H9 (cell line): ENCODE data around the gene TKTL1. TPM values are rescaled to one million over a fixed set of nuclear protein-coding genes. Genes with fewer than 3 reads are reported as not detected.
A peak's percentile ranks its signal among the peaks of the same experiment; 100 is the strongest.

ENCODE experiments used
- DNase-seq: peaks from one replicate; pipeline ENCODE4 v3.0.0-alpha.2; 2017
- H2AFZ ChIP-seq: one replicate; pipeline ENCODE4 v1.6.1; 2013; ENCODE audit warnings: mild to moderate bottlenecking, low read length, control low read depth, moderate library complexity
- H2AK5ac ChIP-seq: 2 replicates; pipeline ENCODE4 v1.6.1; 2013; ENCODE audit warnings: low read length, control low read depth, mixed read lengths; ENCODE audit not compliant: insufficient read length
- H2BK120ac ChIP-seq: one replicate; pipeline ENCODE4 v1.6.1; 2013; ENCODE audit warnings: low read depth, mild to moderate bottlenecking, low read length, control low read depth, inconsistent platforms; ENCODE audit not compliant: poor library complexity, severe bottlenecking
- H2BK12ac ChIP-seq: 2 replicates; pipeline ENCODE4 v1.6.1; 2013; ENCODE audit warnings: low read length, control low read depth, mixed read lengths, low read depth; ENCODE audit not compliant: insufficient read length
- H2BK15ac ChIP-seq: 2 replicates; pipeline ENCODE4 v1.6.1; 2013; ENCODE audit warnings: low read depth, low read length, control low read depth
- H2BK20ac ChIP-seq: one replicate; pipeline ENCODE4 v1.6.1; 2013; ENCODE audit warnings: low read depth, mild to moderate bottlenecking, low read length, control low read depth, inconsistent platforms; ENCODE audit not compliant: poor library complexity, severe bottlenecking
- H2BK5ac ChIP-seq: 2 replicates; pipeline ENCODE4 v1.6.1; 2013; ENCODE audit warnings: low read length, control low read depth, mixed read lengths; ENCODE audit not compliant: insufficient read length
- H3K14ac ChIP-seq: 2 replicates; pipeline ENCODE4 v1.6.1; 2013; ENCODE audit warnings: low read length, control low read depth; ENCODE audit not compliant: insufficient read depth
- H3K18ac ChIP-seq: 2 replicates; pipeline ENCODE4 v1.6.1; 2013; ENCODE audit warnings: low read depth, mild to moderate bottlenecking, mixed read lengths, low read length, control low read depth; ENCODE audit not compliant: insufficient read length
- H3K23ac ChIP-seq: 2 replicates; pipeline ENCODE4 v1.6.1; 2013; ENCODE audit warnings: low read length, control low read depth, mixed read lengths, low read depth; ENCODE audit not compliant: insufficient read length
- H3K23me2 ChIP-seq: 2 replicates; pipeline ENCODE4 v1.6.1; 2013; ENCODE audit warnings: low read depth, mild to moderate bottlenecking, mixed read lengths, low read length, control low read depth; ENCODE audit not compliant: insufficient read length, poor library complexity, severe bottlenecking
- H3K27ac ChIP-seq: 2 replicates; pipeline ENCODE4 v1.5.1; 2013; ENCODE audit warnings: low read length, control low read depth, mixed read lengths, low read depth; ENCODE audit not compliant: insufficient read length
- H3K27me3 ChIP-seq: 2 replicates; pipeline ENCODE4 v1.6.1; 2013; ENCODE audit warnings: low read length, control low read depth, inconsistent platforms; ENCODE audit not compliant: insufficient read depth
- H3K4ac ChIP-seq: 2 replicates; pipeline ENCODE4 v1.6.1; 2013; ENCODE audit warnings: low read depth, mild to moderate bottlenecking, control low read depth, inconsistent platforms, low read length, moderate library complexity
- H3K4me1 ChIP-seq: 2 replicates; pipeline ENCODE4 v1.6.1; 2013; ENCODE audit warnings: low read length, control low read depth, inconsistent platforms; ENCODE audit not compliant: insufficient read depth
- H3K4me2 ChIP-seq: 2 replicates; pipeline ENCODE4 v1.6.1; 2013; ENCODE audit warnings: low read length, control low read depth, mixed read lengths; ENCODE audit not compliant: insufficient read length, insufficient read depth
- H3K56ac ChIP-seq: 2 replicates; pipeline ENCODE4 v1.6.1; 2013; ENCODE audit warnings: low read depth, mild to moderate bottlenecking, mixed read lengths, low read length, control low read depth; ENCODE audit not compliant: insufficient read length
- H3K79me1 ChIP-seq: 2 replicates; pipeline ENCODE4 v1.6.1; 2013; ENCODE audit warnings: low read depth, mild to moderate bottlenecking, moderate library complexity, low read length, control low read depth, inconsistent platforms; ENCODE audit not compliant: insufficient read depth, poor library complexity, severe bottlenecking
- H3K79me2 ChIP-seq: 2 replicates; pipeline ENCODE4 v1.6.1; 2013; ENCODE audit warnings: low read length, control low read depth, inconsistent platforms; ENCODE audit not compliant: insufficient read depth
- H3K9ac ChIP-seq: 2 replicates; pipeline ENCODE4 v1.6.1; 2013; ENCODE audit warnings: low read length, control low read depth, mixed read lengths; ENCODE audit not compliant: insufficient read length; ENCODE audit errors: extremely low read depth
- H3K9me3 ChIP-seq: one replicate; pipeline ENCODE4 v1.6.1; 2013; ENCODE audit warnings: low read depth, low read length, inconsistent platforms; ENCODE audit not compliant: control insufficient read depth
- H3T11ph ChIP-seq: one replicate; pipeline ENCODE4 v1.6.1; 2013; ENCODE audit warnings: mild to moderate bottlenecking, low read length, control low read depth, inconsistent platforms
- H4K20me1 ChIP-seq: one replicate; pipeline ENCODE4 v1.6.1; 2013; ENCODE audit not compliant: control insufficient read depth, insufficient read length, insufficient read depth
- H4K5ac ChIP-seq: 2 replicates; pipeline ENCODE4 v1.6.1; 2013; ENCODE audit warnings: low read depth, mild to moderate bottlenecking, mixed read lengths, low read length, control low read depth; ENCODE audit not compliant: insufficient read length
- H4K8ac ChIP-seq: replicated peaks from 2 replicates; pipeline ENCODE4 v1.6.1; 2013; ENCODE audit warnings: low read length, control low read depth, mixed read lengths, low read depth; ENCODE audit not compliant: insufficient read length
- H4K91ac ChIP-seq: 2 replicates; pipeline ENCODE4 v1.6.1; 2013; ENCODE audit warnings: low read depth, mild to moderate bottlenecking, moderate library complexity, mixed read lengths, low read length, control low read depth; ENCODE audit not compliant: insufficient read length
- H3K27ac Mint-ChIP-seq, 3 experiments: 2 replicates in 2 of 3; 3 replicates in 1 of 3; pipeline ENCODE4 v1.8.0; 2020 to 2021; ENCODE audit warnings: mixed read lengths in 3 of 3, mild to moderate bottlenecking in 1 of 3, moderate library complexity in 1 of 3
- H3K27me3 Mint-ChIP-seq: 2 replicates; pipeline ENCODE4 v1.8.0; 2021; ENCODE audit warnings: low read depth, mild to moderate bottlenecking, moderate library complexity, mixed read lengths
- H3K36me3 Mint-ChIP-seq, 3 experiments: 2 replicates in 2 of 3; 3 replicates in 1 of 3; pipeline ENCODE4 v1.8.0; 2020 to 2021; ENCODE audit warnings: low read depth in 3 of 3, mixed read lengths in 3 of 3; ENCODE audit not compliant: insufficient read depth in 1 of 3
- H3K4me1 Mint-ChIP-seq, 2 experiments: 2 replicates each; pipeline ENCODE4 v1.8.0; 2020; ENCODE audit warnings: mixed read lengths in 2 of 2
- H3K4me3 Mint-ChIP-seq, 2 experiments: 2 replicates in 1 of 2; 3 replicates in 1 of 2; pipeline ENCODE4 v1.8.0; 2020 to 2021; ENCODE audit warnings: mild to moderate bottlenecking in 2 of 2, mixed read lengths in 2 of 2, moderate library complexity in 1 of 2
- H3K9me3 Mint-ChIP-seq, 2 experiments: 2 replicates in 1 of 2; 3 replicates in 1 of 2; pipeline ENCODE4 v1.8.0; 2020; ENCODE audit warnings: mild to moderate bottlenecking in 2 of 2, mixed read lengths in 2 of 2, moderate library complexity in 1 of 2
- CTCF ChIP-seq: fragments of 200-600 bp; sonication (generic); conservative IDR thresholded peaks from 3 replicates; pipeline ENCODE4 v1.8.0; 2021; ENCODE audit warnings: antibody characterized with exemption, mild to moderate bottlenecking
- WGBS: extraction: QIAGEN DNeasy Blood & Tissue Kit; methylation state at CpG from one replicate; pipeline ENCODE4 v1.1.7; 2013; ENCODE audit warnings: missing lambda C conversion rate, low lambda C conversion rate, mixed read lengths; ENCODE audit not compliant: insufficient read length; ENCODE audit errors: extremely low coverage; 5-methylcytosine and 5-hydroxymethylcytosine counted together
- total RNA-seq: library from RNA; stranded (reverse); gene quantifications from 2 replicates; pipeline ENCODE4 v1.2.1, GENCODE V29; 2021

Gene TKTL1
- total RNA-seq, 1 experiment from 2014 or later, result not detected

GRCh38 chrX:154372612-154373022, 77.0 kb downstream of the TKTL1 start:
- no peak overlapping the region for H2BK20ac ChIP-seq
- no peak for TF ChIP-seq CTCF
- WGBS, result no CpG with 5 or more reads among the region's 5 CpGs
- H3K79me2 ChIP-seq, result peaks cover 17% of the 10 kb centered on the region; the same call in 1 of the 2 replicates
- no peak overlapping the region for H4K5ac ChIP-seq
- H2AFZ ChIP-seq, result no peak overlapping the region
- H3K79me1 ChIP-seq, result no peaks in the 10 kb centered on the region
- H3K36me3 Mint-ChIP-seq, result peaks cover 13 to 21% (median 16%) of the 10 kb centered on the region in 3 experiments
- H3K27me3 Mint-ChIP-seq, result peaks cover 3% of the 10 kb centered on the region; the same call in 1 of the 2 replicates
- H2AK5ac ChIP-seq, result no peak overlapping the region
- H4K20me1 ChIP-seq, result no peaks in the 10 kb centered on the region
- H2BK5ac ChIP-seq, result no peak overlapping the region
- no peak for DNase-seq
- H3K27ac ChIP-seq, result no peak overlapping the region
- no peaks in the 10 kb centered on the region for H3K4me1 ChIP-seq
- no peak overlapping the region for H4K8ac ChIP-seq
- H2BK15ac ChIP-seq, result no peak overlapping the region
- no peak overlapping the region for H3K4me2 ChIP-seq
- H2BK12ac ChIP-seq, result no peak overlapping the region
- H3K4me3 Mint-ChIP-seq, result peak overlapping the region; percentile 54 to 63
- H3K27ac Mint-ChIP-seq, result no peak overlapping the region
- H3K18ac ChIP-seq, result no peak overlapping the region
- peaks cover 45 to 51% of the 10 kb centered on the region in 2 experiments for H3K9me3 Mint-ChIP-seq
- no peak overlapping the region for H3K23ac ChIP-seq
- peaks cover 2 to 27% of the 10 kb centered on the region in 2 experiments; a peak in 3 of 4 replicates for H3K4me1 Mint-ChIP-seq
- no peak overlapping the region for H3K9ac ChIP-seq
- H2BK120ac ChIP-seq, result no peak overlapping the region
- H4K91ac ChIP-seq, result no peak overlapping the region
- H3K56ac ChIP-seq, result no peak overlapping the region
- H3K4ac ChIP-seq, result no peak overlapping the region
- no peak overlapping the region for H3K14ac ChIP-seq
- no peaks in the 10 kb centered on the region for H3K27me3 ChIP-seq
- H3K9me3 ChIP-seq, result no peaks in the 10 kb centered on the region
- peaks cover 5% of the 10 kb centered on the region for H3K23me2 ChIP-seq
- no peak overlapping the region for H3T11ph ChIP-seq
